Sigmoid colon (tissue), 7 donors: ENCODE results near the gene DNAH10. TPM values are rescaled to one million over a fixed set of nuclear protein-coding genes. Genes with fewer than 3 reads are reported as not detected.

Source experiments
- DNase-seq: peaks from one replicate; pipeline ENCODE4 v3.0.0-alpha.2; 2019
- H3K27ac ChIP-seq, 4 donors: fragments of 200-600 bp; sonication (generic); one replicate each; pipeline ENCODE4 v1.5.1; 2016 to 2019; ENCODE audit warnings: mild to moderate bottlenecking in 1 of 4
- H3K27me3 ChIP-seq, 3 donors: fragments of 200-600 bp; sonication (generic); one replicate each; pipeline ENCODE4 v1.5.1; 2019; ENCODE audit warnings: mild to moderate bottlenecking in 1 of 3
- H3K36me3 ChIP-seq, 4 donors: fragments of 200-600 bp; sonication (generic); one replicate each; pipeline ENCODE4 v1.5.1; 2016 to 2019
- H3K4me1 ChIP-seq, 4 donors: fragments of 200-600 bp; sonication (generic); one replicate each; pipeline ENCODE4 v1.5.1; 2017 to 2019
- H3K4me3 ChIP-seq, 4 donors: fragments of 200-600 bp; sonication (generic); one replicate each; pipeline ENCODE4 v1.5.1; 2017 to 2019; ENCODE audit warnings: mild to moderate bottlenecking in 2 of 4, moderate library complexity in 1 of 4
- H3K9me3 ChIP-seq, 4 donors: fragments of 200-600 bp in 3 of 4; sonication (generic) in 3 of 4; one replicate each; pipeline versions ENCODE4 v1.5.1 to v1.6.1; 2013 to 2019
- CTCF ChIP-seq, 4 experiments: fragments of 450-650 bp in 3 of 4; fragments of 200-600 bp in 1 of 4; IDR thresholded peaks; one replicate each; pipeline ENCODE4 v1.5.1; 2016 to 2019; ENCODE audit warnings: antibody characterized with exemption in 4 of 4, mild to moderate bottlenecking in 3 of 4, moderate library complexity in 2 of 4
- EP300 ChIP-seq, 4 donors: sonication (generic); formaldehyde crosslinking; IDR thresholded peaks; one replicate each; pipeline ENCODE4 v1.6.1; 2017; ENCODE audit warnings: antibody characterized with exemption in 4 of 4
- POLR2A ChIP-seq, 2 donors: fragments of 450-650 bp; IDR thresholded peaks; one replicate each; pipeline ENCODE4 v1.6.1; 2016; ENCODE audit warnings: antibody characterized with exemption in 2 of 2, mild to moderate bottlenecking in 2 of 2, moderate library complexity in 2 of 2
- POLR2AphosphoS5 ChIP-seq, 4 donors: sonication (generic); formaldehyde crosslinking; IDR thresholded peaks; one replicate each; pipeline ENCODE4 v1.6.1; 2017; ENCODE audit warnings: antibody characterized with exemption in 4 of 4
- WGBS, 2 donors: extraction: QIAGEN DNeasy Blood & Tissue Kit; methylation state at CpG; one replicate each; pipeline ENCODE4 v1.1.7; 2013; 5-methylcytosine and 5-hydroxymethylcytosine counted together
- intact Hi-C: fragments of 100-400 bp; cut with DNase I; formaldehyde crosslinking; loops from one replicate; pipeline ENCODE4 v1.15.1; 2023
- polyA plus RNA-seq, 3 donors: library from polyadenylated mRNA; stranded (reverse); fragments of 200-250 nt; gene quantifications; one replicate each; pipeline ENCODE4 v1.2.3, GENCODE V29; 2013
- total RNA-seq, 4 donors: library from RNA; depleted of rRNA; stranded (reverse); fragments of >200 nt; gene quantifications; one replicate each; pipeline ENCODE4 v1.1.0, GENCODE V29; 2016
- donor health status: healthy with polysubstance abuse.
- donor health status: Bipolar disorder and iron deficiency.
- donor health status: healthy.

The DNAH10 gene
- total and polyA plus RNA-seq, 7 donors = under 0.01 to 0.29 (median 0.16) TPM; not detected in 4

GRCh38 chr12:123879691-123880090, 117.6 kb downstream of the DNAH10 start:
- Histone ChIP-seq H3K4me1 (no peaks in the 10 kb centered on the region), H3K27me3 (peaks cover 0 to 8% (median 0%) of the 10 kb centered on the region in 3 donors)
- intact Hi-C loops = no loop called here

GRCh38 chr12:123882161-123882705, 120.1 kb downstream of the DNAH10 start:
- Histone ChIP-seq H3K9me3 (peaks cover 0 to 5% (median 4%) of the 10 kb centered on the region in 4 donors), H3K4me1 (no peaks in the 10 kb centered on the region), H3K4me3 (no peak overlapping the region), H3K36me3 (no peaks in the 10 kb centered on the region), H3K27me3 (peaks cover 0 to 8% (median 0%) of the 10 kb centered on the region in 3 donors), H3K27ac (no peak overlapping the region)
- TF ChIP-seq POLR2A (IDR thresholded peaks at IDR 0.05) (no peak), EP300 (IDR thresholded peaks at IDR 0.05) (no peak), CTCF (IDR thresholded peaks at IDR 0.05) (no peak)
- intact Hi-C loops = no loop called here
- DNase-seq = no peak
- WGBS, 2 donors = 79 to 80% methylated on average over 8 of the region's 8 CpGs

More at GRCh38 chr12:123879691-123880090, 117.6 kb downstream of the DNAH10 start:
- DNase-seq = no peak
- no peak overlapping the region for H3K27ac ChIP-seq
- no peak overlapping the region for H3K4me3 ChIP-seq
- WGBS, 2 donors = 89 to 91% methylated on average over 14 of the region's 14 CpGs
- H3K36me3 ChIP-seq = no peaks in the 10 kb centered on the region
- TF ChIP-seq POLR2A (IDR thresholded peaks at IDR 0.05) (no peak), EP300 (IDR thresholded peaks at IDR 0.05) (no peak), CTCF (IDR thresholded peaks at IDR 0.05) (no peak), POLR2AphosphoS5 (IDR thresholded peaks at IDR 0.05) (no peak)
- peaks cover 0 to 4% (median 3%) of the 10 kb centered on the region in 4 donors for H3K9me3 ChIP-seq

- Histone ChIP-seq H3K4me1 (no peaks in the 10 kb centered on the region), H3K4me3 (no peak overlapping the region), H3K36me3 (no peaks in the 10 kb centered on the region), H3K9me3 (peaks cover 0 to 5% (median 4%) of the 10 kb centered on the region in 4 donors), H3K27me3 (peaks cover 0 to 8% (median 0%) of the 10 kb centered on the region in 3 donors), H3K27ac (no peak overlapping the region)
- WGBS, 2 donors = 83 to 84% methylated on average over 13 of the region's 13 CpGs
- DNase-seq = no peak
- TF ChIP-seq EP300 (IDR thresholded peaks at IDR 0.05) = no peak
- TF ChIP-seq POLR2A (IDR thresholded peaks at IDR 0.05) = no peak
- TF ChIP-seq CTCF (IDR thresholded peaks at IDR 0.05) = no peak
- intact Hi-C loops = no loop called here
Observed at GRCh38 chr12:123886258-123886657, 124.2 kb downstream of the DNAH10 start.

- DNase-seq = no peak
- intact Hi-C loops = no loop called here
- H3K4me3 ChIP-seq = no peak overlapping the region
- peaks cover 0 to 5% (median 4%) of the 10 kb centered on the region in 4 donors for H3K9me3 ChIP-seq
- no peak overlapping the region for H3K27ac ChIP-seq
- no peaks in the 10 kb centered on the region for H3K4me1 ChIP-seq
- 52 to 75% methylated on average over 22 of the region's 22 CpGs for WGBS, 2 donors
- TF ChIP-seq POLR2AphosphoS5 (IDR thresholded peaks at IDR 0.05) (no peak), CTCF (IDR thresholded peaks at IDR 0.05) (no peak), EP300 (IDR thresholded peaks at IDR 0.05) (no peak), POLR2A (IDR thresholded peaks at IDR 0.05) (no peak)
- H3K27me3 ChIP-seq = peaks cover 0 to 8% (median 3%) of the 10 kb centered on the region in 3 donors
- H3K36me3 ChIP-seq = no peaks in the 10 kb centered on the region
Observed at GRCh38 chr12:123886931-123887582, 125.0 kb downstream of the DNAH10 start.
